Right lobe of liver (tissue), 4 donors: ENCODE measurements around the gene DNMT3A.

Experiments
- CTCF ChIP-seq, 4 donors: fragments of 200-600 bp in 3 of 4; fragments of 450-650 bp in 1 of 4; IDR thresholded peaks; one replicate each; pipeline versions ENCODE4 v1.5.1 to v1.8.0; 2016 to 2022; ENCODE audit warnings: antibody characterized with exemption in 4 of 4, mild to moderate bottlenecking in 2 of 4
- POLR2A ChIP-seq: fragments of 450-650 bp; IDR thresholded peaks from one replicate; pipeline ENCODE4 v1.6.1; 2017; ENCODE audit warnings: antibody characterized with exemption, mild to moderate bottlenecking
- donor health status: DM: no; HTN: no; CAD: no.
- donor health status: DM: no; HTN: no; CAD: no.
- donor health status: DM: no; HTN: yes; CAD: no.

GRCh38 chr2:25311865-25312575 lies 29.7 kb downstream of the DNMT3A start:
- TF ChIP-seq CTCF (IDR thresholded peaks at IDR 0.05) (no peak), POLR2A (no peak)
